Stimulated activated CD4-positive, alpha-beta T cell treated with anti-CD3 and anti-CD28 coated beads, Interleukin-12 subunit alpha, Interleukin-12 subunit beta, amount 100 ng/mL, for 4 hours (primary cell): ENCODE data around the gene SELENOO.
"Not testable (repeated sequence)": the region's sequence is repeated elsewhere in the genome, so short reads cannot be mapped to it uniquely, and the experiment has no call there.

Source experiments
- DNase-seq: peaks from one replicate; pipeline ENCODE4 v3.0.0-alpha.2; 2020

The SELENOO gene

GRCh38 chr22:50201191-50202129 is 649 bp downstream of the SELENOO start:
- DNase-seq, result no peak

GRCh38 chr22:50202130-50202666 is 1.4 kb downstream of the SELENOO start:
- no peak for DNase-seq

GRCh38 chr22:50203288-50203687 is 2.5 kb downstream of the SELENOO start:
- DNase-seq, result no peak

GRCh38 chr22:50204571-50204970 is 3.8 kb downstream of the SELENOO start:
- no peak for DNase-seq

GRCh38 chr22:50204998-50205397 is 4.2 kb downstream of the SELENOO start:
- not testable (repeated sequence) for DNase-seq

GRCh38 chr22:50205781-50206569 is 5.2 kb downstream of the SELENOO start:
- no peak for DNase-seq

- DNase-seq, result no peak
These were observed 5.8 kb downstream of the SELENOO start for GRCh38 chr22:50206599-50206998.

- DNase-seq, result no peak
These were observed 6.8 kb downstream of the SELENOO start for GRCh38 chr22:50207383-50208140.

GRCh38 chr22:50208430-50208938 is 7.7 kb downstream of the SELENOO start:
- DNase-seq, result no peak

- no peak for DNase-seq
These were observed 8.4 kb downstream of the SELENOO start for GRCh38 chr22:50208939-50209892.

GRCh38 chr22:50209893-50210292 is 9.1 kb downstream of the SELENOO start:
- peak; percentile 62 for DNase-seq

GRCh38 chr22:50210378-50211139 is 9.7 kb downstream of the SELENOO start:
- no peak for DNase-seq

GRCh38 chr22:50211147-50211546 is 10.3 kb downstream of the SELENOO start:
- DNase-seq, result no peak

GRCh38 chr22:50213263-50213662 is 12.5 kb downstream of the SELENOO start:
- DNase-seq, result no peak

- no peak for DNase-seq
These were observed 14.7 kb downstream of the SELENOO start for GRCh38 chr22:50215297-50216054.

GRCh38 chr22:50216055-50216683 is 15.4 kb downstream of the SELENOO start:
- DNase-seq, result no peak

- DNase-seq, result no peak
These were observed 16.1 kb downstream of the SELENOO start for GRCh38 chr22:50216684-50217520.

GRCh38 chr22:50217543-50218152 is 16.8 kb downstream of the SELENOO start:
- DNase-seq, result no peak
